Trophoblast cell (in vitro differentiated cells and primary cell): ENCODE data around the gene FAM3D.
"Not testable (repeated sequence)": the region's sequence is repeated elsewhere in the genome, so short reads cannot be mapped to it uniquely, and the experiment has no call there.

Experiments used
- DNase-seq, 2 donors: peaks; one replicate each; pipeline ENCODE4 v3.0.0-alpha.2; 2016
- H2AFZ ChIP-seq: 2 replicates; pipeline ENCODE4 v1.6.1; 2013; ENCODE audit warnings: low read length, moderate library complexity, mild to moderate bottlenecking; ENCODE audit not compliant: insufficient read depth, poor library complexity
- H2AK5ac ChIP-seq: 2 replicates; pipeline ENCODE4 v1.6.1; 2013; ENCODE audit warnings: mild to moderate bottlenecking, low read length
- H2BK120ac ChIP-seq: 2 replicates; pipeline ENCODE4 v1.6.1; 2013; ENCODE audit warnings: low read length, mild to moderate bottlenecking, moderate library complexity; ENCODE audit not compliant: insufficient read depth, poor library complexity
- H2BK12ac ChIP-seq: 2 replicates; pipeline ENCODE4 v1.6.1; 2013; ENCODE audit warnings: mild to moderate bottlenecking, low read length, moderate library complexity
- H2BK5ac ChIP-seq: 2 replicates; pipeline ENCODE4 v1.6.1; 2013; ENCODE audit warnings: low read length, low read depth, moderate library complexity, mild to moderate bottlenecking; ENCODE audit not compliant: poor library complexity
- H3K14ac ChIP-seq: 2 replicates; pipeline ENCODE4 v1.6.1; 2013; ENCODE audit warnings: mild to moderate bottlenecking, low read length
- H3K18ac ChIP-seq: 2 replicates; pipeline ENCODE4 v1.6.1; 2013; ENCODE audit warnings: mild to moderate bottlenecking, low read length
- H3K23ac ChIP-seq: 2 replicates; pipeline ENCODE4 v1.6.1; 2013; ENCODE audit warnings: low read length
- H3K27ac ChIP-seq: 2 replicates; pipeline ENCODE4 v1.5.1; 2013; ENCODE audit warnings: low read depth, mild to moderate bottlenecking, inconsistent platforms, low read length, moderate library complexity
- H3K27me3 ChIP-seq: 2 replicates; pipeline ENCODE4 v1.6.1; 2013; ENCODE audit warnings: inconsistent platforms, mild to moderate bottlenecking, low read length, moderate library complexity; ENCODE audit not compliant: insufficient read depth
- H3K36me3 ChIP-seq, 2 experiments: 1 replicate in 1 of 2; 2 replicates in 1 of 2; pipeline ENCODE4 v1.6.1; 2013; ENCODE audit warnings: low read length in 2 of 2, mild to moderate bottlenecking in 2 of 2, moderate library complexity in 1 of 2; ENCODE audit not compliant: insufficient read depth in 2 of 2, control insufficient read depth in 1 of 2
- H3K4ac ChIP-seq: 2 replicates; pipeline ENCODE4 v1.6.1; 2013; ENCODE audit warnings: low read depth, mild to moderate bottlenecking, low read length, moderate library complexity
- H3K4me1 ChIP-seq, 2 experiments: 1 replicate in 1 of 2; 2 replicates in 1 of 2; pipeline ENCODE4 v1.6.1; 2013; ENCODE audit warnings: low read length in 2 of 2, mild to moderate bottlenecking in 2 of 2, moderate library complexity in 1 of 2; ENCODE audit not compliant: insufficient read depth in 2 of 2, control insufficient read depth in 1 of 2
- H3K4me2 ChIP-seq: 2 replicates; pipeline ENCODE4 v1.6.1; 2013; ENCODE audit warnings: inconsistent platforms, mild to moderate bottlenecking, low read length, moderate library complexity
- H3K4me3 ChIP-seq: 2 replicates; pipeline ENCODE4 v1.5.1; 2013; ENCODE audit warnings: mild to moderate bottlenecking, low read depth, low read length, inconsistent platforms
- H3K79me1 ChIP-seq: one replicate; pipeline ENCODE4 v1.6.1; 2013; ENCODE audit warnings: low read length
- H3K79me2 ChIP-seq: 2 replicates; pipeline ENCODE4 v1.6.1; 2013; ENCODE audit warnings: low read length, mild to moderate bottlenecking; ENCODE audit not compliant: control insufficient read depth, insufficient read depth, poor library complexity
- H3K9ac ChIP-seq: 2 replicates; pipeline ENCODE4 v1.6.1; 2013; ENCODE audit warnings: mild to moderate bottlenecking, low read length
- H3K9me3 ChIP-seq: 2 replicates; pipeline ENCODE4 v1.6.1; 2013; ENCODE audit warnings: low read depth, mild to moderate bottlenecking, control low read depth, inconsistent platforms, low read length; ENCODE audit not compliant: insufficient read depth
- H4K12ac ChIP-seq: 2 replicates; pipeline ENCODE4 v1.6.1; 2013; ENCODE audit warnings: low read depth, mild to moderate bottlenecking, low read length, moderate library complexity
- H4K8ac ChIP-seq: 2 replicates; pipeline ENCODE4 v1.6.1; 2013; ENCODE audit warnings: low read depth, mild to moderate bottlenecking, low read length, moderate library complexity
- H4K91ac ChIP-seq: one replicate; pipeline ENCODE4 v1.6.1; 2013; ENCODE audit warnings: low read depth, mild to moderate bottlenecking, low read length, moderate library complexity
- WGBS: extraction: QIAGEN DNeasy Blood & Tissue Kit; methylation state at CpG from one replicate; pipeline ENCODE4 v1.1.7; 2013; ENCODE audit warnings: missing lambda C conversion rate; ENCODE audit not compliant: insufficient read length, insufficient coverage; ENCODE audit errors: extremely low coverage; 5-methylcytosine and 5-hydroxymethylcytosine counted together

FAM3D gene

DNA sequence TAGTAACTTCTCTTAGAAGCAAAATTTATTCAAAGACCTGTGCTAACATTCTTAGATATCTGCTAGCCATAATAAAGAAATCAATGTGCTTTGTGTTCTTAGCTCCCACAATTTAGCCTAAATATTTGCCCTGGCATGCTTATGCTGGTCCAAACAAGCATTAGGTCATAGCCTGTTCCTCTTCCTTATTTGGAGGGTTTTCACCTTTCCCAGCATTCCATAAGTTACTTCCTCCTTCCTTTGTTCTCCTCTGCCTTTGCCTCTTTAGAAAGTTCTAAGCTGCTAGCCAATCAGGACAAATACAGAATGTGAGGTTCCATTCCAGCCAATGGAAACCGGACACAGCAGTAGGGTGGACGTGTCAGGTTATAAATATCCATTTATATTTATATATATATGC lies 37.7 kb upstream of the FAM3D start:
- H2BK12ac ChIP-seq, H3K27ac ChIP-seq, H3K9me3 ChIP-seq, H3K79me2 ChIP-seq, H2AK5ac ChIP-seq, H3K4me1 ChIP-seq, H4K91ac ChIP-seq, H3K36me3 ChIP-seq, H3K9ac ChIP-seq, H3K23ac ChIP-seq, H3K4me2 ChIP-seq, DNase-seq, H3K79me1 ChIP-seq, H3K27me3 ChIP-seq, H3K4me3 ChIP-seq, H4K12ac ChIP-seq, H2BK120ac ChIP-seq, H2AFZ ChIP-seq, H4K8ac ChIP-seq, H3K18ac ChIP-seq, H3K4ac ChIP-seq, H3K14ac ChIP-seq, H2BK5ac ChIP-seq: not testable (repeated sequence)
- WGBS: no CpG with 5 or more reads among the region's 2 CpGs

DNA sequence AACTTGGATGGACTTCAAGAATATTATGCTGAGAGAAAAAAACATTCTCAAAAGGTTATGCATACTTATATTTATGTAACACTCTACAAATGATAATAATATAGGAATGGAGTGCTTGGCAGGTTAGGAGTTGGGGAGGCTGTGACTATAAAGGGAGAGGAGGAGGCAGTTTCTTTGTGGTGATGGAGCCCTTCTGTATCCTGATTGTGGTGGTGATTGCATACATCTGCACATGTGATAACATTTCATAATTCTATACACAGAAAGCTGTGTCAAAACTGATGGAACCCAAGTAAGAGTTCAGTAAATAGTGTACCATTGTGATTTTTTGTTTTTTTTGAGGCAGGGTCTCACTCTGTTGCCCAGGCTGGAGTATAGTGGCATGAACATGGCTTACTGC lies 31.7 kb upstream of the FAM3D start:
- H3K36me3 ChIP-seq: no peaks in the 10 kb centered on the region
- no peaks in the 10 kb centered on the region for H3K79me1 ChIP-seq
- no peak overlapping the region for H3K4me3 ChIP-seq
- no peak overlapping the region for H2BK12ac ChIP-seq
- no peak overlapping the region for H2AFZ ChIP-seq
- H3K79me2 ChIP-seq: no peaks in the 10 kb centered on the region
- H2BK120ac ChIP-seq: no peak overlapping the region
- no peak overlapping the region for H3K4me2 ChIP-seq
- no peak overlapping the region for H3K27ac ChIP-seq
- H4K91ac ChIP-seq: no peak overlapping the region
- no peak overlapping the region for H3K18ac ChIP-seq
- H2AK5ac ChIP-seq: no peak overlapping the region
- H3K9ac ChIP-seq: no peak overlapping the region
- H4K8ac ChIP-seq: no peak overlapping the region
- H3K14ac ChIP-seq: no peak overlapping the region
- no peaks in the 10 kb centered on the region for H3K4me1 ChIP-seq
- H3K4ac ChIP-seq: no peak overlapping the region
- no peak for DNase-seq
- no peak overlapping the region for H4K12ac ChIP-seq
- no peak overlapping the region for H2BK5ac ChIP-seq
- H3K27me3 ChIP-seq: no peaks in the 10 kb centered on the region
- H3K23ac ChIP-seq: no peak overlapping the region
- peaks cover 3% of the 10 kb centered on the region for H3K9me3 ChIP-seq

DNA sequence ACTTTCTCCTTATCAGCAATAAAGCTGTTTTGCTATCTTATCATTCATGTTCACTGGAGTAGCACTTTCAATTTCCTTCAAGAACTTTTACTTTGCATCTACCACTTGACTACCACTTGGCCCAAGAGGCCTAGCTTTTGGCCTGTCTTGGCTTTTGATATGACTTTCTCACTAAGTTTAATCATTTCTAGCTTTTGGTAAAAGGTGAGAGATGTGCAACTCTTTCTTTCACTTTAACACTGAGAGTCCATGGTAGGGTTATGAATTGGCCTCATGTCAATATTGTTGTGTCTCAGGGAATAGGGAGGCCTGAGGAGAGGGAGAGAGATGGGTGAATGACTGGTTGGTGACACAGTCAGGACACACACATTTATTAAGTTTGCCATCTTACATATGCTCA lies 31.0 kb upstream of the FAM3D start:
- Histone ChIP-seq H3K4me3 (no peak overlapping the region), H3K14ac (no peak overlapping the region), H3K79me1 (no peaks in the 10 kb centered on the region), H3K27ac (no peak overlapping the region), H3K27me3 (no peaks in the 10 kb centered on the region), H3K9ac (no peak overlapping the region), H3K9me3 (peaks cover 3% of the 10 kb centered on the region), H3K36me3 (no peaks in the 10 kb centered on the region), H3K4me1 (no peaks in the 10 kb centered on the region), H4K12ac (no peak overlapping the region), H3K4ac (no peak overlapping the region), H2BK12ac (no peak overlapping the region), H2BK120ac (no peak overlapping the region), H2AFZ (no peak overlapping the region), H2AK5ac (no peak overlapping the region), H2BK5ac (no peak overlapping the region), H3K4me2 (no peak overlapping the region), H3K18ac (no peak overlapping the region), H3K23ac (no peak overlapping the region), H4K91ac (no peak overlapping the region), H3K79me2 (no peaks in the 10 kb centered on the region), H4K8ac (no peak overlapping the region)
- no peak for DNase-seq

DNA sequence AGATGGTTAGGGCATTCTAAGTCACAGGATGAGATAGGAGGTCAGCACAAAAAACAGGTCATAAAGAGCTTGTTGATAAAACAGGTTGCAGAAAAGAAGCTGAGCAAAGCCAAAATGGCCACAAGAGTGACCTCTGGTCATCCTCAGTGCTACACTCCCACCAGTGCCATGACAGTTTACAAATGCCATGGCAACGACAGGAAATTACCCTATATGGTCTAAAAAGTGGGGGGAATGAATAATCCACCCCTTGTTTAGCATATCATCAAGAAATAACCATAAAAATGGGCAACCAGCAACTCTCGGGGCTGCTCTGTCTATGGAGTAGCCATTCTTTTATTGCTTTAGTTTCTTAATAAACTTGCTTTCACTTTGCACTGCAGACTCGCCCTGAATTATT lies 30.2 kb upstream of the FAM3D start:
- not testable (repeated sequence) for H4K91ac ChIP-seq, H3K79me1 ChIP-seq, H4K8ac ChIP-seq, H3K23ac ChIP-seq, H3K14ac ChIP-seq, H2AFZ ChIP-seq, H3K9ac ChIP-seq, H3K4me1 ChIP-seq, H2AK5ac ChIP-seq, H3K36me3 ChIP-seq, H3K4ac ChIP-seq, H2BK5ac ChIP-seq, H3K79me2 ChIP-seq, H3K4me3 ChIP-seq, DNase-seq, H2BK12ac ChIP-seq, H2BK120ac ChIP-seq, H3K9me3 ChIP-seq, H4K12ac ChIP-seq, H3K27me3 ChIP-seq, H3K18ac ChIP-seq, H3K4me2 ChIP-seq, H3K27ac ChIP-seq
- WGBS: no CpG with 5 or more reads among the region's 3 CpGs

DNA sequence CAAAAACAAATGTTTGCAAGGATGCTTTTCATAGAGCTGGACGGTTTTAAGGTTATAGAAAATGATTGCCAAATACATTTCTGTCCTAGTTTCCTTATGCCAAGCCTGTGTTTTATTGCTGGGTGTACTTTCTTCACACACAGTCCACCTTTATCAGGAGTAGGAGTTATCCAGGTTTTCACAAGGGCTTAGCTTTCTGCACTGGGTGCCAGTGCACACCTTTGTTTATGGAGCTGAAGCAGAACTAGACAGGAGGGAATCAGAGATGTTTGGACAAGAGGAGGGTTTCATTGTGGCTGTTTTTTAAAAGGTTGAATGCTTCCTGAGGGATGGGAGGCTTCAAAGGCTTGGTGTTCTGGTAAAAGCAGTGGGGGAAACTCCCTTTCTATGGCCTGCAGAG lies 29.5 kb upstream of the FAM3D start:
- H3K4me2 ChIP-seq: no peak overlapping the region
- H3K4ac ChIP-seq: no peak overlapping the region
- H3K79me1 ChIP-seq: no peaks in the 10 kb centered on the region
- H3K23ac ChIP-seq: no peak overlapping the region
- no peak overlapping the region for H4K12ac ChIP-seq
- H2AFZ ChIP-seq: no peak overlapping the region
- no peaks in the 10 kb centered on the region for H3K36me3 ChIP-seq
- no peak overlapping the region for H2AK5ac ChIP-seq
- no peak overlapping the region for H2BK12ac ChIP-seq
- no peak overlapping the region for H2BK5ac ChIP-seq
- no CpG with 5 or more reads among the region's 1 CpG for WGBS
- H3K27me3 ChIP-seq: no peaks in the 10 kb centered on the region
- DNase-seq: no peak
- no peak overlapping the region for H4K8ac ChIP-seq
- H4K91ac ChIP-seq: no peak overlapping the region
- H2BK120ac ChIP-seq: no peak overlapping the region
- H3K4me1 ChIP-seq: no peaks in the 10 kb centered on the region
- H3K79me2 ChIP-seq: no peaks in the 10 kb centered on the region
- no peak overlapping the region for H3K4me3 ChIP-seq
- peaks cover 3% of the 10 kb centered on the region for H3K9me3 ChIP-seq
- no peak overlapping the region for H3K18ac ChIP-seq
- no peak overlapping the region for H3K27ac ChIP-seq
- H3K14ac ChIP-seq: no peak overlapping the region
- H3K9ac ChIP-seq: no peak overlapping the region
